OCI-LY1 (cell line): ENCODE measurements around the gene DUSP14.

Experiments used
- EZH2 ChIP-seq: fragments of 200-600 bp; sonication (generic), shearing (Covaris generic); IDR thresholded peaks from 2 replicates; pipeline ENCODE4 v1.8.0; 2017; ENCODE audit warnings: borderline replicate concordance, mixed run types, mild to moderate bottlenecking, antibody characterized with exemption, low read length, moderate library complexity, mixed read lengths
- TF ChIP-seq, protein P1 (sequence below): fragments of 200-600 bp; sonication (generic), shearing (Covaris generic); IDR thresholded peaks from 2 replicates; pipeline ENCODE4 v1.5.1; 2017; ENCODE audit warnings: mild to moderate bottlenecking, antibody characterized with exemption, low read length, moderate library complexity, mixed read lengths

DNA sequence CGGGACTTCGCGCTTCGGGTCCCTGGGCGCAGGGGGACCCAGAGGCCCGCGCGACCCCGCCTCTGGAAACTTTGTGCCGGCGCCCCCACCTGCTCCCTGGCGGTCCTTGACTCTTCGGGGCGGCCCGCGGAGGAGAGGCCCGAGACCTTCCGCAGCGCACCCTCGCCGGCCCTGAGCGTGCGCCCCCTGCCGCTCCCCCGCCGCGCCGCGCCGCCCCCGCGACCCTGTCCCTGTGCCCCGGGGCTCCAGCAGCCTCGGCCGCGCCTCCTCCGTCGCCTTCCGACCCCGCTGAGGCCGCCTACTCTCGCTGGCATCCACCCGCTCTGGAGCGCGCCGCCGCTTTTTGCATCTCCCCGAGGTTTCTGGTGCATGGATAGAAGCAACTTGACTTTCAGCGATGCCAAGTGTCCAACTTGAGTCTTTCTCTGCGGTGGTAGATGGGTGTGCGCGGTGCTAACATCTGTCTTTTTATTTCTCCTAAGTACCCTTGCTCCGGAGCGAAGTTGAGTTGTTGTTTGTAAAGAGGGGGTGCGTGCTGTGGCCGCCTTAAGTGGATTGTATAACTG, 414 bp downstream of the DUSP14 start:
- TF ChIP-seq, protein P1, sequence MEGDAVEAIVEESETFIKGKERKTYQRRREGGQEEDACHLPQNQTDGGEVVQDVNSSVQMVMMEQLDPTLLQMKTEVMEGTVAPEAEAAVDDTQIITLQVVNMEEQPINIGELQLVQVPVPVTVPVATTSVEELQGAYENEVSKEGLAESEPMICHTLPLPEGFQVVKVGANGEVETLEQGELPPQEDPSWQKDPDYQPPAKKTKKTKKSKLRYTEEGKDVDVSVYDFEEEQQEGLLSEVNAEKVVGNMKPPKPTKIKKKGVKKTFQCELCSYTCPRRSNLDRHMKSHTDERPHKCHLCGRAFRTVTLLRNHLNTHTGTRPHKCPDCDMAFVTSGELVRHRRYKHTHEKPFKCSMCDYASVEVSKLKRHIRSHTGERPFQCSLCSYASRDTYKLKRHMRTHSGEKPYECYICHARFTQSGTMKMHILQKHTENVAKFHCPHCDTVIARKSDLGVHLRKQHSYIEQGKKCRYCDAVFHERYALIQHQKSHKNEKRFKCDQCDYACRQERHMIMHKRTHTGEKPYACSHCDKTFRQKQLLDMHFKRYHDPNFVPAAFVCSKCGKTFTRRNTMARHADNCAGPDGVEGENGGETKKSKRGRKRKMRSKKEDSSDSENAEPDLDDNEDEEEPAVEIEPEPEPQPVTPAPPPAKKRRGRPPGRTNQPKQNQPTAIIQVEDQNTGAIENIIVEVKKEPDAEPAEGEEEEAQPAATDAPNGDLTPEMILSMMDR = peak; percentile 46
- no peak for TF ChIP-seq EZH2
